Caco-2 (cell line): Measurements from ENCODE around the gene SETD5. TPM values are rescaled to one million over a fixed set of nuclear protein-coding genes. Genes with fewer than 3 reads are reported as not detected.

Source experiments
- BruUV-seq: library from RNA; stranded (reverse); fragments of 400-500 nt; replicated peaks from 2 replicates; lab custom pipeline; 2021; lab: Mats Ljungman, UMichigan
- CTCF ChIA-PET: fragments of 300-600 bp; sonication (Branson Sonifier 250); formaldehyde crosslinking; loops from one replicate; lab custom pipeline; 2022; ENCODE audit warnings: antibody characterized with exemption; lab: Charles Lee
- POLR2A ChIA-PET: fragments of 300-600 bp; sonication (Branson Sonifier 250); formaldehyde crosslinking; loops from one replicate; lab custom pipeline; 2022; ENCODE audit warnings: antibody characterized with exemption; lab: Charles Lee
- DNase-seq, 2 experiments: peaks; one replicate each; pipeline versions ENCODE4 v3.0.0 to v3.0.0-alpha.2; 2020 to 2022
- H3K27me3 ChIP-seq: replicated peaks from 2 replicates; pipeline ENCODE4 v1.6.0; 2011; ENCODE audit warnings: low read length; ENCODE audit not compliant: control insufficient read depth, insufficient read depth
- H3K36me3 ChIP-seq: 2 replicates; pipeline ENCODE4 v1.5.1; 2011; ENCODE audit warnings: low read length; ENCODE audit not compliant: control insufficient read depth, insufficient read depth
- H3K4me1 ChIP-seq: fragments of 250-450 bp; sonication (Bioruptor Pico); 2 replicates; pipeline ENCODE4 v1.5.1; 2020; ENCODE audit warnings: mild to moderate bottlenecking
- H3K4me3 ChIP-seq: 2 replicates; pipeline ENCODE4 v1.5.1; 2011; ENCODE audit warnings: low read depth, mild to moderate bottlenecking, control low read depth, low read length
- H3K9me3 ChIP-seq: fragments of 250-450 bp; sonication (Bioruptor Pico); 2 replicates; pipeline ENCODE4 v1.5.1; 2020; ENCODE audit warnings: mild to moderate bottlenecking, moderate library complexity
- H3K27ac Mint-ChIP-seq: one replicate; pipeline ENCODE4 v1.8.0; 2022; ENCODE audit warnings: mixed read lengths; ENCODE audit not compliant: unreplicated experiment
- H3K27me3 Mint-ChIP-seq: one replicate; pipeline ENCODE4 v1.8.0; 2022; ENCODE audit warnings: mixed read lengths; ENCODE audit not compliant: insufficient read depth, unreplicated experiment
- H3K36me3 Mint-ChIP-seq: one replicate; pipeline ENCODE4 v1.8.0; 2022; ENCODE audit warnings: mild to moderate bottlenecking, mixed read lengths; ENCODE audit not compliant: insufficient read depth, unreplicated experiment
- H3K4me1 Mint-ChIP-seq: one replicate; pipeline ENCODE4 v1.8.0; 2022; ENCODE audit warnings: low read depth, mixed read lengths; ENCODE audit not compliant: unreplicated experiment
- H3K4me3 Mint-ChIP-seq: one replicate; pipeline ENCODE4 v1.8.0; 2022; ENCODE audit warnings: mild to moderate bottlenecking, moderate library complexity, mixed read lengths; ENCODE audit not compliant: unreplicated experiment
- H3K9me3 Mint-ChIP-seq: one replicate; pipeline ENCODE4 v1.8.0; 2022; ENCODE audit warnings: mixed read lengths; ENCODE audit not compliant: unreplicated experiment
- intact Hi-C: fragments of 100-400 bp; cut with micrococcal nuclease; formaldehyde crosslinking; loops from one replicate; pipeline ENCODE4 v1.10.0; 2022; ENCODE audit not compliant: unreplicated experiment
- total RNA-seq: library from RNA; stranded (reverse); gene quantifications from 2 replicates; pipeline ENCODE4 v1.2.3, GENCODE V29; 2022
- TF ChIP-seq, protein P1 (sequence below), 2 experiments: fragments of 200-600 bp in 1 of 2; IDR thresholded peaks; 1 replicate in 1 of 2; 2 replicates in 1 of 2; pipeline versions ENCODE4 v1.5.1 to v1.8.0; 2011 to 2022; ENCODE audit warnings: antibody characterized with exemption in 1 of 2, control low read depth in 1 of 2, inconsistent platforms in 1 of 2, low read depth in 1 of 2, low read length in 1 of 2, mild to moderate bottlenecking in 1 of 2, moderate library complexity in 1 of 2; ENCODE audit not compliant: insufficient read depth in 1 of 2, severe bottlenecking in 1 of 2, unreplicated experiment in 1 of 2

SETD5 gene
- total RNA-seq, 1 experiment from 2014 or later = 140 TPM

DNA sequence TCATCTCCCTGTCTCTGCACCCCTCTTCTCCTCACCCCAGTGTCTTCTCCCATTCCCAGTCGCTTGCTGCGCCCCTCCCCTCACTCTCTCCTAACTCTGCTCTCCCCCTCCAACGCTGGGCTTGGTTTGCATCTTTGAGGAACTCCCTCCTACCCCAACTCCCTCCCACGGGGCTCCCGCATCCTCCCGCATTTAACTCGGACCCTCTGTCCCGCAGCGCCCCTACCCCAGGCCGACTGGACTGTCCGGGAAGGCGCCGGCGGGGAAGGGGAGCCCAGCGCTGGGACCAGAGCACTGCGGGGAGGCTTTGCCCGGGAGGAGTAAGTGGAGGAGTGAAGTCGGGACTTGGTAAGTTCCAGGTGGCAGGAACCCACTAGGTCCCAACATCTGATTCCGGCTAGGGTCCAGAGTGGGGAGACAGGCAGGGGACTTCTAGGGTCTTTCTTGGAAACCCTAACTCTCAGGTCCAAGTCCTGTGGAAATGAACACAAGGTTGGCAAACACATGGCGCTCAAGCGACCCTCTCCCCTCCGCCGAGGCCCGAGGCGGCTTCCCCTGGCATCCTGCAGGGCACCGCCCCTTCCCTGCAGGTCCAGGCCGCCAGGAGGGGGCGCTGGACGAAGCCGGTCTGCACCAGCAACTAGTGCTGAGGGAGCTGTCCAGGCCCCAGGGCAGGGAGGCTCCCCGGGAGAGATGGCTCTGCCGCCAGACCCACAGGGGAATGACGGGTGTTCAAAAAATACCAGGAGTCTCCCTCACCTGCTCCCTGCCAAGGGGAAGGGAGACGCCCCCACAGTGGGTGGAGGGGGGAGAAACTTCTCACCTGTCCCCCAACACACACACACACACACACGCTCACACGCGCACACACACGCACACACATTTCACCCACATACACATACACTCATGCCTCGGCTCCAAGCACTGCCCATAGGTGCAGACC is 103.0 kb downstream of the SETD5 start:
- peak in 1 of 2 experiments; percentile 65 for DNase-seq
- no peak overlapping the region for H3K27ac Mint-ChIP-seq
- no peaks in the 10 kb centered on the region for H3K36me3 ChIP-seq
- no peaks in the 10 kb centered on the region for H3K4me1 ChIP-seq
- TF ChIP-seq, protein P1, sequence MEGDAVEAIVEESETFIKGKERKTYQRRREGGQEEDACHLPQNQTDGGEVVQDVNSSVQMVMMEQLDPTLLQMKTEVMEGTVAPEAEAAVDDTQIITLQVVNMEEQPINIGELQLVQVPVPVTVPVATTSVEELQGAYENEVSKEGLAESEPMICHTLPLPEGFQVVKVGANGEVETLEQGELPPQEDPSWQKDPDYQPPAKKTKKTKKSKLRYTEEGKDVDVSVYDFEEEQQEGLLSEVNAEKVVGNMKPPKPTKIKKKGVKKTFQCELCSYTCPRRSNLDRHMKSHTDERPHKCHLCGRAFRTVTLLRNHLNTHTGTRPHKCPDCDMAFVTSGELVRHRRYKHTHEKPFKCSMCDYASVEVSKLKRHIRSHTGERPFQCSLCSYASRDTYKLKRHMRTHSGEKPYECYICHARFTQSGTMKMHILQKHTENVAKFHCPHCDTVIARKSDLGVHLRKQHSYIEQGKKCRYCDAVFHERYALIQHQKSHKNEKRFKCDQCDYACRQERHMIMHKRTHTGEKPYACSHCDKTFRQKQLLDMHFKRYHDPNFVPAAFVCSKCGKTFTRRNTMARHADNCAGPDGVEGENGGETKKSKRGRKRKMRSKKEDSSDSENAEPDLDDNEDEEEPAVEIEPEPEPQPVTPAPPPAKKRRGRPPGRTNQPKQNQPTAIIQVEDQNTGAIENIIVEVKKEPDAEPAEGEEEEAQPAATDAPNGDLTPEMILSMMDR (IDR thresholded peaks at IDR 0.05; ENCODE audit: insufficient read depth in 1 of 2, low read depth in 1 of 2, low read length in 1 of 2, severe bottlenecking in 1 of 2, unreplicated experiment in 1 of 2) = peak in 1 of 2 experiments; percentile 48
- no peak overlapping the region for H3K4me3 Mint-ChIP-seq
- no peaks in the 10 kb centered on the region for H3K36me3 Mint-ChIP-seq
- intact Hi-C loops = loop anchor here (5.0 to 10.0 kb wide), 2 partner anchors 172 to 204 kb away; partner anchors contain the start of gene CPNE9
- BruUV-seq = no TSS peak
- no peaks in the 10 kb centered on the region for H3K27me3 ChIP-seq
- H3K4me1 Mint-ChIP-seq = no peaks in the 10 kb centered on the region
- H3K9me3 Mint-ChIP-seq = no peaks in the 10 kb centered on the region
- H3K9me3 ChIP-seq = no peaks in the 10 kb centered on the region
- POLR2A ChIA-PET = no interaction called here
- H3K27me3 Mint-ChIP-seq = peaks cover 5% of the 10 kb centered on the region
- no peak overlapping the region for H3K4me3 ChIP-seq
- CTCF ChIA-PET = interaction anchor here (0.6 to 1.1 kb wide), 2 partner anchors 146 to 211 kb away, joined by 3 read pairs; no protein-coding TSS in a partner anchor

DNA sequence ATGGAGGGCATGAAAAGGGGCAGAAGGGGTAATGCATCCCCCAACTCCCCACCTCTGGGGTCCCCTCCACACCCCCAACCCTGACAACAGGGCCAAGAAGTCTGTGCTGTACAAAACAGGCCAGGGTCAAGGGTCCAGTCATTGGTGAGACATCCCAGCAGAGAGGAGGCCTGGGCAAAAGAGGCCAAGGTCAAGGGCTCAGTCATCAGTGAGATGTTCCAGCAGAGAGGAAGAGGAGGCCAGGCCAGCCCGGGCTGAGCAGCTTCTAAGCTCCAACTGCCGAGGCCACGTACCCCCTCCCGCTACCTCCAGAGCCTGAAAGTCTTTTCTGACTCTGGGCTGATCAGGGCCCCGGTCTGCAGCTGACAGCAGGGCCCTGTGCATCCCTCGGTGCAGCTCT is 103.8 kb downstream of the SETD5 start:
- BruUV-seq = no TSS peak
- Mint-ChIP-seq H3K27me3 (peaks cover 5% of the 10 kb centered on the region), H3K9me3 (no peaks in the 10 kb centered on the region), H3K27ac (no peak overlapping the region), H3K4me3 (no peak overlapping the region), H3K36me3 (no peaks in the 10 kb centered on the region), H3K4me1 (no peaks in the 10 kb centered on the region)
- DNase-seq = no peak
- POLR2A ChIA-PET = no interaction called here
- no peaks in the 10 kb centered on the region for H3K27me3 ChIP-seq
- CTCF ChIA-PET = interaction anchor here (0.6 kb wide), 1 partner anchor 211 kb away, joined by 3 read pairs; no protein-coding TSS in a partner anchor
- H3K4me3 ChIP-seq = no peak overlapping the region
- no peaks in the 10 kb centered on the region for H3K4me1 ChIP-seq
- TF ChIP-seq, protein P1 (IDR thresholded peaks at IDR 0.05; ENCODE audit: insufficient read depth in 1 of 2, low read depth in 1 of 2, low read length in 1 of 2, severe bottlenecking in 1 of 2, unreplicated experiment in 1 of 2) = no peak
- no peaks in the 10 kb centered on the region for H3K9me3 ChIP-seq
- no peaks in the 10 kb centered on the region for H3K36me3 ChIP-seq
- intact Hi-C loops = loop anchor here (5.0 to 10.0 kb wide), 2 partner anchors 171 to 204 kb away; partner anchors contain the start of gene CPNE9

DNA sequence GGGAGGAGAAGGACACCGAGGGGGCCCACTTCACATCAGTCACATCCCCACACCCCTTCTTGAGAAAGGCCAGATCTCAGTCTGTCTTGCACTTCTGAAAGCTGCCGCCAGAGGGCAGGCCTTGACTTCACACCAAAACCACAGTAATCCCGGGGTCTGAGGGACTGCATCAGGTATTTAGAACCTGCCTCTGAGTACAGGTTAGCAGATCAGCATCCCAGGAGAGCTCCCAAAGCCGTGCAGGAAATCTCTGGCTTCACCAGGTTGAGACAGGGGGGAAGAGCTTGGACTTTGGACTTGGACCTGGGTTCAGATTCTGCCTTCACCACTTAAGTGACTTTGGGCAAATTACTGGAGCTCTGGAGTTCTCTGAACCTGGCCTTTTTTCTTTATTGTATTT is 105.9 kb downstream of the SETD5 start:
- Mint-ChIP-seq H3K4me3 (no peak overlapping the region), H3K36me3 (no peaks in the 10 kb centered on the region), H3K27ac (no peak overlapping the region), H3K9me3 (no peaks in the 10 kb centered on the region), H3K4me1 (no peaks in the 10 kb centered on the region), H3K27me3 (peaks cover 8% of the 10 kb centered on the region)
- no peaks in the 10 kb centered on the region for H3K4me1 ChIP-seq
- peak; percentile 79 to 83 for DNase-seq
- ChIA-PET POLR2A (no interaction called here), CTCF (interaction anchor here (0.7 to 1.4 kb wide), 4 partner anchors 11 to 247 kb away, joined by 3 to 4 read pairs (median 3); partner anchors contain the start of gene OGG1)
- no peak overlapping the region for H3K4me3 ChIP-seq
- H3K9me3 ChIP-seq = no peaks in the 10 kb centered on the region
- TF ChIP-seq, protein P1 (IDR thresholded peaks at IDR 0.05; ENCODE audit: insufficient read depth in 1 of 2, low read depth in 1 of 2, low read length in 1 of 2, severe bottlenecking in 1 of 2, unreplicated experiment in 1 of 2) = peak; percentile 86 to 92
- no TSS peak for BruUV-seq
- no peaks in the 10 kb centered on the region for H3K36me3 ChIP-seq
- intact Hi-C loops = loop anchor here (1.0 to 10.0 kb wide), 4 partner anchors 169 to 305 kb away; partner anchors contain the start of gene CPNE9
- H3K27me3 ChIP-seq = no peaks in the 10 kb centered on the region
